ENCODE measurements around the gene DOCK10.

Gene DOCK10

DNA sequence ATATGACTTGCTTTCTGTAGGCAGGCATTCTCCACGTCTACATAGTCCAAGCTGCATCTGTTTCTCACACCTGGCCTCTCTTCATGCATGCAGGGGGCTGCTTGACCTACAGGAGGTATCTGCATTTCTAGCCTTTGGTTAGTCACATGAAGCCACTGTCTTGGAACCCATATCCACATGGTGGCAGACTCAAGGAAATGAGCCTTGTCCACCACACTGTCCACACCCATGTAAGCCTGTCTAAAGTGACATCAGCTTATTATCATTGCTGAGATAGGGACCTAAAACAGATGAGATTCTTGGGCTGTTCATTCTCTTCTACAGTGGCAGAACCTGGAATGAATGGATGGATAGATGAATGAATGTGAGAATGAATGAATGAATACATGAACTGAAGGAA, 160.4 kb downstream of the DOCK10 start:
- DNase-seq (ENCODE audit: low read depth in 3 of 3) = no peak

DNA sequence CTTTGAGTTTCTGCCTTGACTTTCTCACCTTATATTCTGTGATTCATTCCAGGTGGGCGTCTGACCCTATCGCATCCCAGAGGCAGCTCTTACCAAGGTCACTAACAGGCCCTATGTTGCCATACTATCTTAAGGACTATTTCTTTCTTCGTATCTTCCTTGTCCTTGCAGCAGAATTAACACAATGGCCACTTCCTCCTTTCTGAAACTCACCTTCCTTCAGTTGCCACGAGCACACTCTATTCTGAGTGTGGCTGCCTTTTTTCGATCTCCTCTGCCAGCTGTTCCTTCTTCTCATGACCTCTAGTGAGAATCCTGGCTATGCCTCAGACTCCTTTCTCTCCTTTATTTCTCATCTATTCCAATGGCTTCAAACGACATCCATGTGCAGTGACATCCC, 165.7 kb downstream of the DOCK10 start:
- no peak for DNase-seq (ENCODE audit: low read depth in 3 of 3)

DNA sequence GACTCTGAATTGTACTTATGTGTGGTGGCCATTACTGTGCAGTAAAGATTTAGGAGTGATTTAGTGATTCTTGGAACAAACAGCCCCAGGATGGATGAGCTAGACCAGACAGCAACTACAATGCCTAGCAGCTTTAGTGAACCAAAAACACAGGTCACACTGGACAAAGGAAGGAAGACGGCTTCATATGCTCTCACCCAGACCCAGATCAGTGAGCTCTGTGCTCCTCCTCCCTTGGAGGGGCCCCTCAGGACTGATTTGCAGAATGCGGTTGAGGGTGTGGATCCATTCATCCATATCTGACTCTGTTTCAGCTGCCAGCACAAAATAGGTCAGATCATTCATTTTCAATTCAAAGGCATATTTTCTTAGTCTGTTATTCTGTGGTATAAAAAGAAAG, 166.4 kb downstream of the DOCK10 start:
- no peak for DNase-seq (ENCODE audit: low read depth in 3 of 3)

DNA sequence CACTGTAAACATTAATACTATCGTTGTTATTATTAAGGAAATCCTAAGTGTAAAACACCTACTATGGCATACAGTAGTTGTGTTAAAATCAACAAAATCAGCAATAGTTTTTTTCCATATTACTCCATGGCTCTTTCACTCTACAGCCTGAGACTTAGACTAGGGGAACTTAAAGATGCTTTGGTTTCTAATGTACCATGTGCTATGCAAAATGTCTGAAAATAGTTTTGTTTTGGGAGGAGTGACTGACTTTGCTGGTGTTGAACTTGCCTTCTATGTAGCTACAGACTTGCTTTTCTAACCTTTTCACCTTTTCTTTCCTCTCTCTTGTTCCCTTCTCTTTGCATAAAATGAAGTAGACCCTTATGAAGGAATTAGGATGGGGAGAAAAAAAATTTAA, 167.1 kb downstream of the DOCK10 start:
- DNase-seq (ENCODE audit: low read depth in 3 of 3) = no peak

DNA sequence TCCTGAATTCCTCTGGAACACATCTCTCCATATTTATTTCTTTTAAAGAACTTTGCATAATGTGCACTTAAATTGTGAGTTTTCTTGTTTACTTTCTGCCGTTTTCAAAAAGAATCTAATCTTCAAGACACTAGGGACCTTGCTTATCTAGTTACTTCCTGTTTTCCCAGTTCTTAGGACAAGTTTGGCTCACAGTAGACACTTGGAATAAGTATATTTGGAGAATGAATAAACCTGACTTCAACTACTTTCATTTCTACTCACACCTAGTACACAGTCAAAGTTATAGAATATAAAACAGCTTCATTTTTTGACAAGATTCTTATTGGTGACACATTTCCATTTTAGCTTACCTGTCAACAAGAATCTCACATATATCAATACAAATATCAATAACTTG, 170.5 kb downstream of the DOCK10 start:
- DNase-seq (ENCODE audit: low read depth in 3 of 3) = no peak

DNA sequence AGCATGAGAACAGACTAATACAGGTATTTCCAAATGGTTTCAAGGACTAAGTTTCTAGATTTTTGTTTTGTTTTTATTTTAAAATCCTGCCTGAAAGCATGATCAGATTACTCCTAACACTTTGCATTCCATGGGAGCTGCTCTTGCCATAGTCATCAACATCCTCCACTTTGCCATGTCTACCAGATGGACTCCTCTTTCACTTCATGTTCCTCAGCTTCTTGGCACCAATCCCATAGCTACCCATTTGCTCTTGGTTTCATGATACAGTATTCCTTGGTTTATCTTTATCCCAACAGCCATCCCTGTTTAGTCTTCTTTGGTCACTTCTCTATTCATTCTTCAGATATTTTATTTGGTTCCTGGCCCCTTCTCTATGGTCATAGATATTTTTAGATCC, 171.9 kb downstream of the DOCK10 start:
- no peak for DNase-seq (ENCODE audit: low read depth in 3 of 3)

DNA sequence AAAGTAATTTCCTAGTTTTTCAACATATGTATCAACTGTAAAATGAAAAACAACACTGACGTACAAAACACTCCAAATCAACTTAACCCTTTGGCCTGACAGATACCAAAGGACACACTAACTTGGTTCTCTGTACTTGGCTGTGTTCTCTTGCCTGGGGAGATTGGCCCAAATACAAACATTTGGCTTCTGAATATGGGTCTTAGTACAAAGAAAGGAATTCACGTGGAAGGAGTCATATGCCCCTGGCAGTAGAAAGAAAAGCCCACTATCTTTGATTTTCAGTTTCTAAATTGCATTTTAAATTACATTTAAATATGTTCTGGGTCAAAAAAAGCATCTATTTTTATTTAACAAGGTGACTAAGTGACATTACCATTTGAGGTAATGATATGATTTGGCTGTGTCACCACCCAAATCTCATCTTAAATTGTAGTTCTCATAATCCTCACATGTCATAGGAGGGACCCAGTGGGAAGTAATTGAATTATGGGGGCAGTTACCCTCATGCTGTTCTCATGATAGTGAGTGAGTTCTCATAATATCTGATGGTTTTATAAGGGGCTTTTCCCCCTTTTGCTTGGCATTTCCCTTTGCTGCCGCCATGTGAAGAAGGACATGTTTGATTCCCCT, 172.6 kb downstream of the DOCK10 start:
- no peak for DNase-seq (ENCODE audit: low read depth in 3 of 3)

DNA sequence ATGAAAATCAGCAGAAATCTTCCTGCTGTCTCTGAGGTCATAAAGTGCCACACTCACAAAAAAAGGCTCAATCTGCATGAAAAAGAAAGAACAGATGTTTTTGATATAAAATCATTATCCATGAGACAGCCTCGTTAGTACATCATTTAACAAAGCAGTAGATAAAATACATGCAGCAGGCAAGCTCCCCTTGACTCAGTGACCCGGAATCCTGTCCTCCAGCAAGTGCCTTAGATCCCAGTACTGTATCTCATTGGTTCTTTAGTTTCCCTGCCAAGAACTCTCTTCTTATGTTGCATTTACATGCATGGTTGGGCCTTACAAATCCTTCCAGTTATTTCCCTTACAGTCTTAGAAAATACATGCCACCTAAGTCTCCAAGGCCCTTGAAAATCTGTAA, 177.3 kb downstream of the DOCK10 start:
- no peak for DNase-seq (ENCODE audit: low read depth in 3 of 3)

DNA sequence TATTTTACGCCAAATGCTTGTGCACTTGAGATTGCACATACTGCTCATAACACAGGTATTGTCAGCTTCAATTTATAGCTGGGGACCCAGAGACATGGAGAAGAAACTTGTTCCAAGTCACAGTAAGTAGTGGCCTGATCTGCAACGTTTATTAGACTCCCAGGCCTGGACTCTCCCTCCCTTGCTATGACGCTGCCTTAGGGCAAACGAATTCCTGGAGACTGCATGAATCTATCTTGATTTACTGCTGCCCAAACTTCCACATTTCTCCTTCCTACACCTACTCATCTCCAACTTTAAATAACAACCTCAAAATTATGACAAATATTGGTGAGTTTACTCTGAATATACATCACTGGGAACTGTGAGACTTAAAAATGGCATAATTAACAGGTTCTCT, 181.0 kb downstream of the DOCK10 start:
- DNase-seq (ENCODE audit: low read depth in 3 of 3) = no peak

DNA sequence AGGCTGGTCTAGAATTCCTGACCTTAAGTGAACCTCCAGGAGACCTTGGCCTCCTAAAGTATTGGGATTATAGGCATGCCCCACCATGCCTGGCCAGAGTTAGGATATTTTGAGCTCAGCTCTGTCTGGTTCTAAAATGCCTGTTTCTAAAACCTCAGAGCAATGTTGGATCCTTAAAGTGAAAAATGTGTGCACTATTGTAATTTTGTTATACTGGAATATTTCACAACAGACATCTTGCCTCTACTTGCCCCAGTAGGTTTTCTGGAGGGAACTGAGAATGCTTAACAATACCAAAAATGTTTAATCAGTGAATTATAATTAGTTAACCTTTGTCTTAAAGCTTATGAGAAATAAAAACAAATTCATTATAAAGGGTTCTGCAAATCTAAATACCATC, 181.5 kb downstream of the DOCK10 start:
- DNase-seq (ENCODE audit: low read depth in 3 of 3) = no peak

DNA sequence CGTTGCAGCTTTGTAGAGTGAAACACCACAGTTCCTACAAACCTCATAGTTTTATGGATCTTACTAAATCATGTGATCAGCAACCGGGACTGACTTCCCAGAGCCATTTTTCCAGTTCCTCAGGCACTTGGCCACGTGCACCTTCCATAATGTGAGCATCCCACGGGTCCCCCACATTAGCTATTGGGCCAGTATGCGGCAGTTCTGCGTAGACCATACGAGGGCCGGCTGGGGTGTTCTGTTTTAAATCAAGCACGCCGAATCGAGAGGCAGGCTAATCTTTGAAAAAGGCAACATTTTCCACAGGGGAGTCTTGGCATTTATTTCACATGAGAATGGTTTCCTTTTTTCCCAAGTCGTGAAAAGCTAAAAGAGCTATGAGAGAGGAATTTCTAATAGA, 190.5 kb downstream of the DOCK10 start:
- no peak for DNase-seq (ENCODE audit: low read depth in 3 of 3)

DNA sequence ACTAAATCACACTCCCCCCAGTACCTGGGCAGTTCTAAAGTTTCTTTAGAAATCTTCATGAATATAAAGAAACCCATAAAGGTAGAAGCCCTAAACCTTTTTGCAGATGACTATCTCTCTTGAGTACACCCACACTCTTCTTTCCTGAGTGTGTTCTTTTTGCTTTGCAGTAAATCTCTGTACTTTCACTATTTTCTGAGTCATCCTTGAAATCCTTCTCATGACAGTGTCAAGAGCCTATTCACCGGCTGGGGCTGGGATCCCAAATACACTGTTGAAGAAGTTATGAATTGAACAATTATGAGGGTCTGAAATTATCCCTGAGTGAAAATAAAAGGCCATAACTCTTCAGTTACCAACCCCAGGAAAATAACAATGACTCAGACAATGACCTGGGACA, 192.2 kb downstream of the DOCK10 start:
- DNase-seq (ENCODE audit: low read depth in 3 of 3) = no peak

DNA sequence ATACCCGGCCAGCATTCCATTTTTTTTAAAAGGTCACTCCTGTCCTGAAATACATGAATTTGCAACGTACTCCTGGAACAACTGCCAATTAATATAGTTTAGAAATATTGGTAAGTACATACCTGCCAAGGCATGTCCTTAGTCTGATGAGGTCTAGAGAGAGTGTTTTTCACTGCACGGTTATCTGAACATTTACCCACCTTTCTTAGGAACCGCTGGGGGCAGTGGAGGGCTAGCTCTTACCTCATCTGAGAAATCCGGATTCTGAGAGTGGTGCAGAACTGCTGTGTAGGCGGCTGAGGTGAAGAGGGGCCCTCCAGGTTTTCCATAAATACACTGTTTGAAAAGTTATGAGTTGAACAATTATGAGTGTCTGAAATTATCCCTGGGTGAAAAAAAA, 193.0 kb downstream of the DOCK10 start:
- DNase-seq (ENCODE audit: low read depth in 3 of 3) = no peak

DNA sequence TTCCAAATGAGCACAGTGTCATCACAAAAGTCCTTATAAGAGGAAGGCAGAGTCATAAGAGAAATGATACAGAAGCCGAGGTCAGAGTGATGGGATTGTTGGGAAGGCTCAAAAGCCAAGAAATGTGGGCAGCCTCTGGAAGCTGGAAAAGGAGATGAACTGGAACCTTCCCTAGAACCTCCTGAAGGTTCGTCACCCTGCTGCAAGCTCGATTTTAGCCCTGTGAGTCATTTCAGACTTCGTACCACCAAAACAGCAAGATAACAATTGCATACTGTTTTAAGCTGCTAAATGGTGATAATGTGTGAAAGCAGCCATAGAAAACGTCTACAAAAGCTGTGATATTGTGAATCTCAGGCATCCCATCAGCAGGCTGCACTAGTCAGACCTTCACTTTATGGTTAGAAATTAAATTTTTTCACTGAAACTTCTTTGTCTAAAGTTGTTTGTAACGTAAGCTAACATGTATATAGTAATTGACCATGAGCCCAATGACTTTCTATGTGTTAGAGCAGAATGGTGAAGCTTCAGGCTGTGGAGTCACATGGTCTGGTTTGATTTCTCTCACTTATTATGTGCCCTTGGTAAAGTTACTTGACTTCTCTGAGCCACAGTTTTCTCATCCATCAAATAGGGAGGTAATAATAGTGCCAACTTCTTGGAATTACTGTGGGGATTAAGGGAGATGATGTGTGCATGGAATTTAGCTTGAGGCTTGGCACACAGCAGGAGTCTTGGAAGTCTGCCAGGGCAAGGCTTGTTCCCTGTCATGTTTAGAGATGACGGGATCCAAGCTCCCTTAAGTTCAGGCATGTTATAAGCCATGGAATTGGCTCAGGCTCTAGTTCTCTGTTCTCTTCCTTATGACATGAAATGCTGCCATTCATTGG, 194.1 kb downstream of the DOCK10 start:
- no peak for DNase-seq (ENCODE audit: low read depth in 3 of 3)

DNA sequence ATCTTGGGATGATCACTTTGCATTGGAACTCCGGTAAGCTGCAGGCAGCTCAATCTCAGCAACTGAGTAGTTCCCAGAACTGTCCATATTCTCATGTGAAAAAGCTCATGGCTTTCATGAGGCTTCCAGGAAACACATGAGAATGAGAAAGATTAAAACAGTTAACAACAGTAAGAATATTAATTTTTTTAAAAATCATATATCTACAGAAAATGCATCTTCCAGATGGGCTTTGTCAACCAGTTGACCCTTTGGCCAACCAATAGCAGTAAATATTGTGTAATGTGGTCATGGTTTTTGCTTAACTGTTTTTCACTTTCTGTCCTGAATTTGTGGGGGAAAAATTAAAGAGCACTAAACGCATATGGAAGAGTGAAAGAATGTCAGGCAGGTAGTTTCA, 194.9 kb downstream of the DOCK10 start:
- no peak for DNase-seq (ENCODE audit: low read depth in 3 of 3)

DNA sequence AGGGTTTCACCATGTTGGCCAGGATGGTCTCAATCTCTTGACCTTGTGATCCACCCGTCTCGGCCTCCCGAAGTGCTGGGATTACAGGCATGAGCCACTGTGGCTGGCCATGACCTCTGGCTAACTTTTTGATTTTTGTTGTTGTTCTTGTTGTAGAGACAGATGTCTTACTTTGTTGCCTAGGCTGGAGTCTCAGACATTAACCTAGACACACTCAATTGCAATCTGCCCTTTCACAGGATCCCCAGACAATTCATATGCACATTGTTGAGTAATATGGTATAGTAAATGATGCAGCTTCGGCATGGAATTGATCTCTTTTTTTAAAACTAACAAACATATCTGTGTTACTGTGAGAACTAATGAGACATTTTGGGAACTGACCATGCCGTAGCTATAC, 195.6 kb downstream of the DOCK10 start:
- no peak for DNase-seq (ENCODE audit: low read depth in 3 of 3)

DNA sequence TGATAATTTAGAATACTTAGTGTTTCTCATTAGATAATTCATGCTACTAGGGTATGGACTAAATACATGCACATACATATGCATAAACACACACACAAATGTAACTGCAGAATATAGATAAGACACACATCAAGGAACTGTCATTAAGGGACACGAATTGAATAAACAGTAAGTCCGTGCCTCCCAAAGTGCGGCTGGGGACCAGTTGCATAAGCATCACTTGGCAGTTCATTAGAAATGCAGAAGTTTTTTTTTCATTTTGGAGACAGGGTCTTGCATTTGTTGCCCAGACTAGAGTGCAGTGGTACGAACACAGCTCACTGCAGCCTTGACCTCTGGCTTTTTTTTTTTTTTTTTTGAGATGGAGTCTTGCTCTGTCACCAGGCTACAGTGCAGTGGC, 196.1 kb downstream of the DOCK10 start:
- DNase-seq (ENCODE audit: low read depth in 3 of 3) = no peak

DNA sequence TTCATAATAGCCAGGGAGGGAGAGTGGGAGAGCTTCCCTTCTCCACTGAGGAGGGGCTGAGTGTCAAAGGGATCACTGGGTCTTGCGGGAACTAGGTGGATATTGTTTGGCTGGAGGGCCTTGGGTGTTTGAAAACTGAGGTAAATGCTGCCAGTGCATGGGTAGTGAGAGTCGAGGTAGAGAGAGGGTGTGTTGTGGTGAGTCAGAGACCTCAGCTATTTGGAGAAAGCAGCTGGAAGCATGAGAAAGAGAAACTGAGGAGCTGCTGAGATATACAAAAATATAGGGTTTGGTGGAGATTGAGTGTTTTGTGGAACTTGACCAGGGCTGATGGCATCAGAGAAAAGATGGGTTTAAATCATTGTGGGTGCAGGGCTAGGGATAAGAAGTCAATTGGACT, 199.1 kb downstream of the DOCK10 start:
- no peak for DNase-seq (ENCODE audit: low read depth in 3 of 3)

DNA sequence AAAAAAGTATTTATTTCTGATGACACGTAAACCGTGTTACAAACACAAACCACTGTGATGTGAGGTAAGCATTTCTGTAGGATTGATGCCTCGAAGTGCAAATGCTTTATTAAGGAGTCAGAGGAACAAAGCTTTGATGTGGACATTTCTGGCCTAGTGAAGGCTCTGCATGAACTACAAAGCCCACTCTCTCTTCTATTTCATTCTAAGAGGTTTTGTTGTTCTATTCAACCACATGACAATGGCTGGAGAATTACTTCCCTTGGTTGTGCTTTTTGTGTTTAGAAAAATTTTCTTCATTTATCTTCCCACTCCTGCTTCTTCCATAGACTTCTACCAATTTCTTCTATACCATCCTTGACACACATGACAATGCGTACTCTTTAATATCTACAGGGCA, 200.4 kb downstream of the DOCK10 start:
- no peak for DNase-seq (ENCODE audit: low read depth in 3 of 3)

DNA sequence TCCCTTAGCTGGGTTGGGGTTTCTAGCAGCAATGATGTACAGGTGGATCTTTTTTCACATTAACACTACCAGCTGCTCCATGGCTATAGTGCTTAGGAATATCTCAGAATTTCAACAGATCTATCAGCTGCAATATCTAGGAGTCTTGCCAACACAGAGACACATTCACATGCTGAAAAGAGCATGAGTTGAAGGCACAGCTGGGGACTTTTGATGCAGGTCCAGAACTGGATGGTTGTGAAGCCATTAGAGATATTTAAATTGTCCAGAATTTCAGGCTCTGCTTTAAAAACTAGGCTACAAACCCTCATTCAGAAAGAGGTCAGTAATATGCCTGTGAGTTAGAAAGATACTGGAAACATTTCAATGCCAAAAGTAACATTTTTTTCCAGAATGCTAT, 203.9 kb downstream of the DOCK10 start:
- no peak for DNase-seq (ENCODE audit: low read depth in 3 of 3)

DNA sequence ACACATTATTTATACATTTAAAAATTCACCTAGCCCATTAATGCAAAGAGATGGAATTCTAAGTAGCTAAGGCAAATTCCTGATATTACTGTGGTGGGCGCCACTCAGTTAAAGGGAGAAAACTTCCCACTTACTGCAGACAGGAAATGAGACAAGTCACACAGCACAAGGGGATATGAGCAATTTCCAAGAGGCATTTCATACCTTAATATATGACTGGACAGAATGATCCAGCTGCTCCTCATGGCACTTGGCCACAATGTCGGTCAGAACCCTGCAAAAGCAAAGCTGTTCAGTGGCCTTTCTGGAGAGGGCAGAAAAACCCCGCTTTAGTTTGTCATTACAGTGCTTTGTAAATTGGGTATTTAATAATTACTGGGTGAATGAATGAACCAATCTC, 204.7 kb downstream of the DOCK10 start:
- DNase-seq (ENCODE audit: low read depth in 3 of 3) = no peak

DNA sequence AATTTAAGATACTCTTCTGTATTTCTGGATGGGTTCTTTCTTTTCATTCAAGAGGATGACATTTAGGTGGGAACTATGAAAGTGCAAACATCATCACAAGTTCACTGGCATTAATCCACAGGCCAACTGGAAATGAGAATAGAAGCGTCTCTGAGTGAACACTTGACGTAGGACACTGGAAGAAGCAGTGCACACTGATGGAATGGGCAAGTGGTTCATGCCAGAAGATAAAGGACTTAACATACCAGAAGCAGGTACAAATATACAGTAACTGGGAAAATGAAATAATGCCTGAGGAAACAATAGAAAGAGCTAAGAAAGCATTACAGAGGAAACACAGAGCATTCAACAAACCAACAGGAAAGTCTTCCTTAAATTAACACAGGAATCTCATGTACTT, 205.2 kb downstream of the DOCK10 start:
- no peak for DNase-seq (ENCODE audit: low read depth in 3 of 3)

DNA sequence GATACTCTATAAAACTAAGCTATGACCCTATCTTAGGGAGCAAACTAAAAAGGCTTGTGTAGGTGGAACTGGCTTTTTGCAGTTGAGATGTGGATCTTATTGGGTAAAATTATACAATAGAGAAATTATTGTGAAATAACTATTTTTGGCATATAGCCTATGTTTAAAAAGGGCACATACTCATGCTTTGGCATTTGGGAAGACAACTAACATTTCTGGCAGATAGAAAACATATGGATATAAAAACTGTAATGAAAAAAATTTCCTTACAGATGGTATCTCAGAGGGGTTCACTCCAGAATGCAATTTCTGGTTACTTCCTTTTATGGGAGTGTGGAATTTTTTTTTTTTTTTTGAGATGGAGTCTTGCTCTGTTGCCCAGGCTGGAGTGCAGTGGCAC, 206.0 kb downstream of the DOCK10 start:
- no peak for DNase-seq (ENCODE audit: low read depth in 3 of 3)

DNA sequence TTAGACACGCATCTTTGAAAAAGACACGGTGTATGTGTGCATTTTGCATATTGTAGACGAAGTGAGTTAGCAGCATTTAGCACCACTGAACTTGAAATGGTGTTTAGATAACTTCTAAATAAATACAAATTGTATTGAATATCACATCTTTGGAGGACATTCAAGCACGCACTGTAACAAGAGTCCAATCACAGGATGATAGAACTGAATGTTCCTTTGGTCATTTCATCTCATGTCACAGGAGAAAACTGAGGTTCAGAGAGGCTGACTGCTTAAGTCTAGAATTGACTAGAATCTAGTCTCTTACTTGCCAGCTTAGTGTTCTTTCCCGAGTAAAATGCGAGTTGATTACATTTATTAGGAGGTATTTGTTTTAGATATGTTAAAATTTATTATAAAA, 206.9 kb downstream of the DOCK10 start:
- no peak for DNase-seq (ENCODE audit: low read depth in 3 of 3)

All from stimulated activated CD4-positive, alpha-beta T cell treated with anti-CD3 and anti-CD28 coated beads, TNF-alpha, amount 100 ng/mL, for 24 hours (primary cell).